ENCODE results near the gene SBNO2. TPM values are rescaled to one million over a fixed set of nuclear protein-coding genes. Genes with fewer than 3 reads are reported as not detected.

Gene SBNO2
- polyA plus RNA-seq, 3 donors: 0.71 to 75.0 (median 2.6) TPM

DNA sequence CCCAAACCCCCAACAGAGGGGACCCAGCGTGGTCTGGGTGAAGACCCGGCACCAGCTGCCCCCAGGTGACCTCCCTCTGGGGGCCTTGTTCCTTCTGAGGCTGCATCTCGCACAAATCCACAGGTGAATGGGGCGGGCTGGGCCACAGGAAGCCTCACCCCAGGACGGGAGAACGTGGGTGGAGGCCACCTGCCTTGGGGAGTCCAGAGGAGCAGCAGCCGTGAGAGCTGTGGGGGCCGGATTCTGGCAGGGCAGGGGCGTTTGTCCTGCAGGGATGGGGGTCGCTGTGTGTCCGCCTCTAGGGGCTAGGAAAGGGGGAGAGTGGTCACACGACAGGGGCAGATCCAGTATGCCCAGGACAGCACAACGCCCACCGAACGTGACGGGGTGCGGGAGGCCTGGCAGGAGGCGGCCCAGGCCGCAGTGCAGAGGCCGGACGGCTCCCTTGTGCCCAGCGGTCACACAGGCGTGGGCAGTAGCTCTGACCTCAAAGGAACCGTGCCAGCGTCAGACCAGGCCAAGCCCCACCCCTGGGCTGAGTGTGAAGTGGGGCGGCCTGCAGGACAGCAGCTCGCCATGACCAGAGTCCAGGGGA lies 85.6 kb downstream of the SBNO2 start:
- TF ChIP-seq, protein P1, sequence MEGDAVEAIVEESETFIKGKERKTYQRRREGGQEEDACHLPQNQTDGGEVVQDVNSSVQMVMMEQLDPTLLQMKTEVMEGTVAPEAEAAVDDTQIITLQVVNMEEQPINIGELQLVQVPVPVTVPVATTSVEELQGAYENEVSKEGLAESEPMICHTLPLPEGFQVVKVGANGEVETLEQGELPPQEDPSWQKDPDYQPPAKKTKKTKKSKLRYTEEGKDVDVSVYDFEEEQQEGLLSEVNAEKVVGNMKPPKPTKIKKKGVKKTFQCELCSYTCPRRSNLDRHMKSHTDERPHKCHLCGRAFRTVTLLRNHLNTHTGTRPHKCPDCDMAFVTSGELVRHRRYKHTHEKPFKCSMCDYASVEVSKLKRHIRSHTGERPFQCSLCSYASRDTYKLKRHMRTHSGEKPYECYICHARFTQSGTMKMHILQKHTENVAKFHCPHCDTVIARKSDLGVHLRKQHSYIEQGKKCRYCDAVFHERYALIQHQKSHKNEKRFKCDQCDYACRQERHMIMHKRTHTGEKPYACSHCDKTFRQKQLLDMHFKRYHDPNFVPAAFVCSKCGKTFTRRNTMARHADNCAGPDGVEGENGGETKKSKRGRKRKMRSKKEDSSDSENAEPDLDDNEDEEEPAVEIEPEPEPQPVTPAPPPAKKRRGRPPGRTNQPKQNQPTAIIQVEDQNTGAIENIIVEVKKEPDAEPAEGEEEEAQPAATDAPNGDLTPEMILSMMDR (IDR thresholded peaks at IDR 0.05): no peak
- intact Hi-C loops (cut with micrococcal nuclease): no loop called here
- peaks cover 64% of the 10 kb centered on the region for H3K4me1 Mint-ChIP-seq
- Histone ChIP-seq H3K79me2 (ENCODE audit: insufficient read depth, low read length) (peaks cover 63% of the 10 kb centered on the region), H2AFZ (ENCODE audit: insufficient read depth, low read depth, low read length, poor library complexity, severe bottlenecking) (no peak overlapping the region), H3K27ac (ENCODE audit: low read depth in 1 of 2, low read length in 2 of 2) (peak overlapping the region; percentile 95 to 97), H3K36me3 (replicated peaks in 1 of 2; ENCODE audit: control insufficient read depth in 1 of 2, insufficient read depth in 2 of 2, low read length in 2 of 2) (peaks cover 70 to 73% of the 10 kb centered on the region in 2 donors), H4K20me1 (ENCODE audit: insufficient read depth, low read length) (peaks cover 84% of the 10 kb centered on the region), H3K4me2 (replicated peaks; ENCODE audit: extremely low read depth, low read length, poor library complexity, severe bottlenecking) (peak overlapping the region; percentile 59), H3K4me3 (replicated peaks in 1 of 3; ENCODE audit: low read depth in 2 of 3, low read length in 3 of 3) (peak overlapping the region in 1 of 3 experiments; percentile 47), H3K9ac (ENCODE audit: insufficient read depth, low read length, poor library complexity, severe bottlenecking) (peak overlapping the region; percentile 77), H3K4me1 (ENCODE audit: control insufficient read depth in 1 of 2, insufficient read depth in 2 of 2, low read length in 2 of 2) (peaks cover 56 to 77% of the 10 kb centered on the region in 2 donors), H3K9me3 (replicated peaks in 1 of 2; ENCODE audit: control insufficient read depth in 1 of 2, insufficient read depth in 1 of 2, low read length in 2 of 2) (no peaks in the 10 kb centered on the region), H3K27me3 (ENCODE audit: control insufficient read depth in 2 of 2, insufficient read depth in 2 of 2, low read length in 2 of 2) (no peaks in the 10 kb centered on the region)
- H3K36me3 Mint-ChIP-seq: peaks cover 50 to 72% of the 10 kb centered on the region in 2 donors
- peak overlapping the region in 1 of 2 donors; percentile 21 for H3K4me3 Mint-ChIP-seq
- WGBS (ENCODE audit: insufficient coverage): 59% methylated on average over 22 of the region's 27 CpGs
- no peak for DNase-seq
- H3K27me3 Mint-ChIP-seq (ENCODE audit: low read depth in 3 of 3): peaks cover 0 to 5% (median 0%) of the 10 kb centered on the region in 3 donors
- peak overlapping the region; percentile 97 to 99 (median 98) for H3K27ac Mint-ChIP-seq
- H3K9me3 Mint-ChIP-seq: no peaks in the 10 kb centered on the region

DNA sequence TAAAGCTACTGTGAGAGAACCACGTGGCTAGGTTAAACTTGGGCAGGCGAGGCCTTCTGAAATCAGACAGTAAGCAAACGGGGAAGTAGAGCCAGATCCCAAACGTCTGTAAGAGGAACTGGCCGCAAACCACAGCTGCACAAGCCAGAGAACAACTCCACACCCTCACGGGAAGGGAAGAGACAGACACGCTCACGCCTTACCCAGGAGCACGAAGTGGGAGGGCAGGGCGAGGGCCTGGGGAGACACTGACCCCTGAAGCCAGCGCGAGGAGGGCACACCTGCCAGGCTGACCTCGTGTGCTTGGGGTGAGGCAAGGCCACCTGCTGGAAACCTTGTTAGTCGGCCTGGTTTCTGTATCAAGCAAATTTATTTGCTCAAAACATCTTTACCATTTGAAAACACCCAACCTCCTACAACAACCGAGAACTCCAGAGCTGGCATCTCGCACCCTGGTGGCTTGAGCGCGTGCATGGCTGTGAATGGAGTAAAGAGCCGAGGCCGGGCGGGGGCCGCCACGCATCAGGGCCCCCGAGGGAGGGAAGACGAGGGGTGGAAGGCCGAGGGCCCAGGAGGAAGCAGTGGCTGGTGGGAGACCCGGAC lies 86.2 kb downstream of the SBNO2 start:
- Histone ChIP-seq H3K4me2 (replicated peaks; ENCODE audit: extremely low read depth, low read length, poor library complexity, severe bottlenecking) (peak overlapping the region; percentile 59), H3K27me3 (ENCODE audit: control insufficient read depth in 2 of 2, insufficient read depth in 2 of 2, low read length in 2 of 2) (no peaks in the 10 kb centered on the region), H3K4me3 (replicated peaks in 1 of 3; ENCODE audit: low read depth in 2 of 3, low read length in 3 of 3) (peak overlapping the region in 1 of 3 experiments; percentile 47), H3K36me3 (replicated peaks in 1 of 2; ENCODE audit: control insufficient read depth in 1 of 2, insufficient read depth in 2 of 2, low read length in 2 of 2) (peaks cover 70 to 73% of the 10 kb centered on the region in 2 donors), H4K20me1 (ENCODE audit: insufficient read depth, low read length) (peaks cover 84% of the 10 kb centered on the region), H3K79me2 (ENCODE audit: insufficient read depth, low read length) (peaks cover 63% of the 10 kb centered on the region), H3K9me3 (replicated peaks in 1 of 2; ENCODE audit: control insufficient read depth in 1 of 2, insufficient read depth in 1 of 2, low read length in 2 of 2) (no peaks in the 10 kb centered on the region), H3K4me1 (ENCODE audit: control insufficient read depth in 1 of 2, insufficient read depth in 2 of 2, low read length in 2 of 2) (peaks cover 58 to 77% of the 10 kb centered on the region in 2 donors), H2AFZ (ENCODE audit: insufficient read depth, low read depth, low read length, poor library complexity, severe bottlenecking) (no peak overlapping the region), H3K9ac (ENCODE audit: insufficient read depth, low read length, poor library complexity, severe bottlenecking) (peak overlapping the region; percentile 77), H3K27ac (ENCODE audit: low read depth in 1 of 2, low read length in 2 of 2) (peak overlapping the region; percentile 95 to 97)
- H3K27ac Mint-ChIP-seq: peak overlapping the region; percentile 97 to 99 (median 98)
- peaks cover 47 to 71% of the 10 kb centered on the region in 2 donors for H3K36me3 Mint-ChIP-seq
- intact Hi-C loops (cut with micrococcal nuclease): loop anchor here (2.0 kb wide), 2 partner anchors 15 kb away; partner anchors contain the start of gene GPX4 (in 1 of the 2)
- H3K9me3 Mint-ChIP-seq: no peaks in the 10 kb centered on the region
- TF ChIP-seq, protein P1 (IDR thresholded peaks at IDR 0.05): no peak
- H3K27me3 Mint-ChIP-seq (ENCODE audit: low read depth in 3 of 3): peaks cover 0 to 5% (median 0%) of the 10 kb centered on the region in 3 donors
- peak overlapping the region; percentile 44 to 64 for H3K4me3 Mint-ChIP-seq
- 2% methylated on average over 20 of the region's 27 CpGs for WGBS (ENCODE audit: insufficient coverage)
- peak; percentile 91 to 96 (median 96) for DNase-seq
- H3K4me1 Mint-ChIP-seq: peaks cover 59% of the 10 kb centered on the region
